ENCODE measurements around the gene SEMA4C. TPM values are rescaled to one million over a fixed set of nuclear protein-coding genes. Genes with fewer than 3 reads are reported as not detected.

The SEMA4C gene
- total RNA-seq, 4 donors from 2014 or later = 23.5 to 42.7 (median 30.2) TPM

DNA sequence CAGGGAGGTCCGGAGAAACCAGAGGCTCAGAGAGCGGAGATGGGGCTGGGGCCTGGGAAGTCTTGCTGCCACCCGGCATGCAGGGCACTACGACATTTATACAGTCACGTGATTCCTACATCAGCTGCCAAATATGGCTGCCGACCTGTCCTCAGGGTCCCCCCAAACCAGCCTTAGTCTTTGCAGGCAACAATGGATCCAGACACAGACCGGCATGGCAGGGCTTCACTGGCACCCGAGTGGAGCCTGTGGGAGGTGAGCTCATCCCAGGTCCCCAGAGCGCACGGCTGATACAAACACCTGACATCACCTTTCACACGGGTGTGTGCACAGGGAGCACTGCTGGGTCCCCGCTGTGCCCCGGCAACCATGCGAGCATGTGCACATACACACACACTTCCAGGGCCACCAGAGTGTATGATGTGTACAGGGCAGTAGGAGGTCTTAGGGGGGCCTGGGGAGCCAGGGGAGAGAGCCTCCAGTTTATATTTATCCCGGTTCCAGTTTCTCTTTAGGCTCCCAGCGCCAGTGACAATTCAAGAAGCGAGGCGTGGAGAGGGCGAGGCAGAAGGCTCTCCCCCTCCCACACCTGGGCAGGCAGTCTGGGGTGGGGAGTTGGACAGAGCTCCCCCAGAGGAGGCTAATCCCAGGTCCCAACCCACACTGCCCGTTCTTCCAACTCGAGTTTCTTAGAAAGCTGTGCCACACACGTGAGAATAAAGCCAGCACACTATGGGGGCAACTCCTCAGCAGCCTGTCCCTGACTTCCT is 2.7 kb downstream of the SEMA4C start:
- DNase-seq (ENCODE audit: low spot score in 2 of 2) = no peak
- intact Hi-C loops (cut with DNase I; ENCODE audit: low total_unique reads) = no loop called here
- TF ChIP-seq, protein P1, sequence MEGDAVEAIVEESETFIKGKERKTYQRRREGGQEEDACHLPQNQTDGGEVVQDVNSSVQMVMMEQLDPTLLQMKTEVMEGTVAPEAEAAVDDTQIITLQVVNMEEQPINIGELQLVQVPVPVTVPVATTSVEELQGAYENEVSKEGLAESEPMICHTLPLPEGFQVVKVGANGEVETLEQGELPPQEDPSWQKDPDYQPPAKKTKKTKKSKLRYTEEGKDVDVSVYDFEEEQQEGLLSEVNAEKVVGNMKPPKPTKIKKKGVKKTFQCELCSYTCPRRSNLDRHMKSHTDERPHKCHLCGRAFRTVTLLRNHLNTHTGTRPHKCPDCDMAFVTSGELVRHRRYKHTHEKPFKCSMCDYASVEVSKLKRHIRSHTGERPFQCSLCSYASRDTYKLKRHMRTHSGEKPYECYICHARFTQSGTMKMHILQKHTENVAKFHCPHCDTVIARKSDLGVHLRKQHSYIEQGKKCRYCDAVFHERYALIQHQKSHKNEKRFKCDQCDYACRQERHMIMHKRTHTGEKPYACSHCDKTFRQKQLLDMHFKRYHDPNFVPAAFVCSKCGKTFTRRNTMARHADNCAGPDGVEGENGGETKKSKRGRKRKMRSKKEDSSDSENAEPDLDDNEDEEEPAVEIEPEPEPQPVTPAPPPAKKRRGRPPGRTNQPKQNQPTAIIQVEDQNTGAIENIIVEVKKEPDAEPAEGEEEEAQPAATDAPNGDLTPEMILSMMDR (IDR thresholded peaks at IDR 0.05) = no peak
- no peak for TF ChIP-seq POLR2A (IDR thresholded peaks at IDR 0.05)
- WGBS, 2 donors = 41 to 50% methylated on average over 22 of the region's 22 CpGs
- H3K4me3 ChIP-seq (ENCODE audit: low read depth, poor library complexity, severe bottlenecking) = no peak overlapping the region

DNA sequence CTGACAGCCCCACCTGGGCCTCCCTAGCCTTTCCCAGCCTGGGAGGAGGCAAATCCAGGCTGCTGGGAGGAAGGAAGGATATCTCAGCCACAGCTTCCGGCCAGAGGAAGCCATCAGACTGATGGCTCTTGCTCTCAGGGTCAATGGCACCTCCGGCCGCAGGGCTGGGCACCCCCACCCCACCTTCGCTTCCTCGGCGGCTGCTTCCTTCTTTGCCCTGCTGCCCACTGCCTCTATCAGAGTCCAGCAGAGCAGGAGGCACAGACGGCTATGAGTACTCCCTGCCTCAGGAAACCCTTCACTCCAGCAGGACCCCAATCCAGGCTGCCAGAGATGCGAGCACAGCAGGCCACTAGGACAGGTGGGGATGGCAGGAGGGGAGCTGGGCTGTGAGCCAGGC is 3.3 kb downstream of the SEMA4C start:
- TF ChIP-seq, protein P1 (IDR thresholded peaks at IDR 0.05) = no peak
- TF ChIP-seq POLR2A (IDR thresholded peaks at IDR 0.05) = no peak
- DNase-seq (ENCODE audit: low spot score in 2 of 2) = no peak
- no peak overlapping the region for H3K4me3 ChIP-seq (ENCODE audit: low read depth, poor library complexity, severe bottlenecking)
- WGBS, 2 donors = 62 to 74% methylated on average over 3 to 8 of the region's 8 CpGs
- intact Hi-C loops (cut with DNase I; ENCODE audit: low total_unique reads) = no loop called here

- DNase-seq (ENCODE audit: low spot score in 2 of 2) = no peak
- no peak overlapping the region for H3K4me3 ChIP-seq (ENCODE audit: low read depth, poor library complexity, severe bottlenecking)
- intact Hi-C loops (cut with DNase I; ENCODE audit: low total_unique reads) = no loop called here
- 59 to 78% methylated on average over 9 to 13 of the region's 14 CpGs for WGBS, 2 donors
- TF ChIP-seq, protein P1 (IDR thresholded peaks at IDR 0.05) = no peak
- no peak for TF ChIP-seq POLR2A (IDR thresholded peaks at IDR 0.05)
Measured at GRCh38 chr2:96866149-96866548, 3.7 kb downstream of the SEMA4C start.

DNA sequence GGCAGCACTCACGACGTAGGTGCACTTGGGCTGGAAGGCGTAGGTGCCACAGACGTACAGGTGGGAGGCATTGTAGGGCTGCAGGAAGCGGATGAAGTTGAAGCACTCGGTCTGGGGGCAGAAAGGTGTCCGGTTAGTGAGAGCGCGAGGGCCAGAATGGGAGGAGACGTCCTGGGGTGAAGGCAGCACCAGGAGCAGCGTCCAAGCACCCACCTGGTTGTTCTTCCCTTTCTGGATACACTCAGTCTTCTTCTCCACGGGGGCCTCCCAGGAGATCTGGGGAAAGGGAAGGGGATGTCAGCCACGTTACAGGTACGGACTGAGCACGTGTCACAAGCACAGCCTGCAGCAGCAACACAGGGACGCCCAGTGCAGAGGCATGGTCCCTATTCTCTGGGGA is 4.2 kb downstream of the SEMA4C start:
- TF ChIP-seq, protein P1 (IDR thresholded peaks at IDR 0.05) = no peak
- TF ChIP-seq POLR2A (IDR thresholded peaks at IDR 0.05) = no peak
- H3K4me3 ChIP-seq (ENCODE audit: low read depth, poor library complexity, severe bottlenecking) = no peak overlapping the region
- no peak for DNase-seq (ENCODE audit: low spot score in 2 of 2)
- intact Hi-C loops (cut with DNase I; ENCODE audit: low total_unique reads) = no loop called here
- 81 to 85% methylated on average over 16 of the region's 16 CpGs for WGBS, 2 donors

DNA sequence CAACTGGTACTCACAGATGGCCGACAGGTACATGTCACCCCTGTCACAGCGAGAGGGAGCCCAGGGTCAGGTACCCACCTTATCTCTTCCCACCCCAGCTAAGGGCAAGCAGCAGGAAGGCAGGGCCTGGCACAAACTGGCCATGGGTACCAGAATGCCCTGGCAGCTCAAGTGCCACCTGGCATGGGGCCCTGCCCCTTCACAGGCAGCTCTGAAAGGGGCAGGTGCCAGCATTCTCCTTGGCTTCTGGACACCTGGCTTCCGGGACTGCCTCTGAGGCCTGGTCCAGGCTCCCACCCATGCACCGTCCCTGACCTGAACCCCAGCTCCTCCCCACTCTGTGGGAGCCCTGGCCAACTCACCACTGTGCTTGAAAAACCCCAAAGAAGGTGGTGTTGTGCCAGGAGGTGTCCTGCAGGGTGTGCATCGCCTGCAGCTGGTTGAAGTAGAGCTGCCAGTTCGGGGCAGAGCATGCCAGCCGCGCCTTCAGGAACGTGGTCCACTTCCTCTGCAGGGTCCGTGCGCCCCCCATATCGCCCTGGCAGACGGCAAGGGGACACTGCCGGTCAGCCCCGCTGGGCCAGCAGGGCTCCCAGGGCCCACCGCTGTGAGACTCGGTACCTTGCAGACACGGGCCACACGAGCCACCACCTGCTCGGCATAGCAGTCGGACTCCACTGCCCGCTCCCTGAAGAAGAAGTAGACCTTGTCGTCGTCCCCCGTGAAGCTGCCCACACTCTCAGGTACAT is 5.4 kb downstream of the SEMA4C start:
- intact Hi-C loops (cut with DNase I; ENCODE audit: low total_unique reads) = no loop called here
- WGBS, 2 donors = 80 to 82% methylated on average over 23 to 25 of the region's 25 CpGs
- TF ChIP-seq, protein P1 (IDR thresholded peaks at IDR 0.05) = no peak
- TF ChIP-seq POLR2A (IDR thresholded peaks at IDR 0.05) = no peak
- H3K4me3 ChIP-seq (ENCODE audit: low read depth, poor library complexity, severe bottlenecking) = no peak overlapping the region
- no peak for DNase-seq (ENCODE audit: low spot score in 2 of 2)

Measured in lower leg skin (tissue), 4 donors.